RKO (cell line): ENCODE data around the gene RORB.

Source experiments
- DNase-seq: peaks from one replicate; pipeline ENCODE4 v3.0.0-alpha.2; 2016; ENCODE audit warnings: low spot score

RORB gene

GRCh38 chr9:74496819-74497747 is at the start of gene RORB:
Gene RORB (plus strand): TSS chr9:74497335. CDS start chr9:74497977, 642 bp downstream.
- no peak for DNase-seq

GRCh38 chr9:74447451-74448193 is 49.5 kb upstream of the RORB start:
- DNase-seq, result no peak

GRCh38 chr9:74449060-74449459 is 48.1 kb upstream of the RORB start:
- DNase-seq, result no peak

DNA sequence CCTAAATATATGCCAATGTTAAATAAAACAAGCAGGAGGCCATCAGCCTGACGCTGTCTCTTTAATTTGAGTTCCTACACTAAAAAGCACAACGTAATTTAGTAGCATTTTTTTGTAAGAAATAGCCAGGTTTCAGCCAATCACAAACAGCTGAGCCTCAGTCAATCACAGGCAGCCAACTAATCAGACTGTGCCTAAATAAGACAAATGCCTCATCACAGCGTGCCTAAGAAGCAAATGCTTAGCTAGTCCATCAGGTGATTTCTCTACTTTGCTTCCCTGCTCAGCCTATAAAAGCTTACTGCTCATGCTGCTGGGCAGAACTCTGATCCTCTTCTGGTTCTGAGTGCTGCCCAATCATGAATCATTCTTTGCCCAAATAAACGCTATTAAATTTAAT is 38.3 kb upstream of the RORB start:
- DNase-seq, result peak; percentile 18

GRCh38 chr9:74463825-74464224 is 33.3 kb upstream of the RORB start:
- DNase-seq, result no peak

DNA sequence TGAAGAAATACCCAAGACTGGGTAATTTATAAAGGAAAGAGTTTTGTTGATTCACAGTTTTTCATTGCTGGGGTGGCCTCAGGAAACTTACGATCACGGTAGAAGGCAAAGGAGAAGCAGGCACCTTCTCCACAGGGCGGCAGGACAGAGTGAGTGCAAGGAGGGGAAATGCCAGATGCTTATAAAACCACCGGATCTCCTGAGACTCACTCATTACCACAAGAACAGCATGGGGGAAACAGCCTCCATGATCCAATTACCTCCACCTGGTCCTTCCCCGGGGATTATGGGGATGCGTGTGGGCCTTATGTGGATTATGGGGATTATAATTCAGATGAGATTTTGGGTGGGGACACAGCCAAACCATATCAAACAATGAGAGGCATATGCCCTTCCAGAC is 18.5 kb upstream of the RORB start:
- no peak for DNase-seq

GRCh38 chr9:74479711-74480110 is 17.4 kb upstream of the RORB start:
- no peak for DNase-seq

DNA sequence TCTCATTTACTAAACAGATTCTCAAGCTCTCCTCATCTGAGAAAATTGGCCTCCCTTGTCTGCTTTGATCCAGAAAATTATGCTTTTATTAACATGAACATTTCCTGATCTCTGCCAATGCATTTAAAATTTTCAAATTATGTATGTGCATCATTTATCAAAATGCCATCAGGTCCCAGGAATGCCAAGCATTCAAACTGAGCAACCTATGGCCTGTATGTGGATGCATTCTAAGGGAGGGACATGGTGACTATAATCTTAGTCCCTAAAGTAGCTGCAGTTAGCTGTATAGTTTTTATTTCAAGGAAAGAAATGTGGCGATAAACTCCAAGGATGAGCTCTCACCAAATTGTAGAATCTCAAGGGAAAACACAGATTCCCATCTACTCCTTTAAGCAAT is 9.7 kb upstream of the RORB start:
- no peak for DNase-seq

GRCh38 chr9:74493512-74493911 is 3.6 kb upstream of the RORB start:
- DNase-seq, result no peak

GRCh38 chr9:74494490-74494889 is 2.6 kb upstream of the RORB start:
- no peak for DNase-seq

DNA sequence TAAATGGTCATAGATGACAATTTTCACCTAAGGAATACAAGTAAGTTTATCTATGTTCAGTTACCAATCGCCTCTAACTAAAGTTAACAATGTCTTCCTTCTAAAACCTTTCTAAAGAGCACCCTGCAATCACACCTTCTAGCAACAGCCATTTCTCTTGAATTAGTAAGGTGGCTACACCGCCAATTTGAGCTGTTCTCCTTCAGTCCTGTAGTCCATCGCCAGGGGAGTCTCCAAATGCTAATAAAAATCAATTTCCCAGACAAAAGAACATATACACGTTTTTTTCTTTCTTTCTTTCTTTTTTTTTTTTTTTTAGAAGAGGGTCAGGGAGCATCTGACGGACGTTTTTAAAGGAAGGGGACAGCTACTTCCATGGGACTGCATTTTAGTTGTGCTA is 729 bp upstream of the RORB start:
- DNase-seq, result no peak

- DNase-seq, result no peak
Measured at GRCh38 chr9:74497748-74498620, 849 bp downstream of the RORB start.

GRCh38 chr9:74498621-74499095 is 1.5 kb downstream of the RORB start:
- no peak for DNase-seq

- DNase-seq, result no peak
Measured at GRCh38 chr9:74499111-74499601, 2.0 kb downstream of the RORB start.

- no peak for DNase-seq
Measured at GRCh38 chr9:74499770-74500583, 2.8 kb downstream of the RORB start.

DNA sequence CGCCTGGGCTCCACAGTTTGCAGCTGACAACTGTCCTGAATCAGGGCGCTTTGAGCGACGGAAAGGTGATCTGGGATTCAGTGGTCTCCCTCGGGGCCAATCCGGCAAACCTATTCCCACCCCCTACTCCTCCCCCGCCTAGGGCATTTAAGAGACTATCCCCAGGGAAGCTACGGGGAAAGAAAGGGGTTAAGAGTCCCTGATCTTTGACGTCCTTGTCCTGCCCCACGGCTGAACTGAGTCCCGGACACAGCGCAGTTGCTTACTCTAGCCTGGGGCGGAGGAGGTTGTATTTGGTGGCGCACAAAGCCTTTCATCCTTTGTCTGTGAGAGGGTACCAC is 3.4 kb downstream of the RORB start:
- no peak for DNase-seq

DNA sequence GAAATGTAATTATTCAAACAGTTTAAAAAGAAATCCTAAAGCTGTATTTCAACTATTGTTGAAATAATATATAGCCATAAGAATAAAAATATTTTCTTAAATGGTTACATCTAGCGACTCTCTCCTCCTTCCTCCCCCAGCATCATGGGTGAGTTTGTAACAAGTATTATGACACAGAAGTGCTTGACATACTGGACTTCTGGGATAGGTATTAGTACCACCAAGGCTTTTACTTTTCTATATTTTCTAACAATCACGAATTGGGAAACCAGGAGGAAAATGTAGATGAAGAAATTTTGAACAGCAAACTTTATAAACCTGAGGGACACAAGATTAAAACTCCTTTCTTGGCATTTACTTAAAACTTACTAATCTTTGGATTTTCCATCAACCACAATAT is 4.4 kb downstream of the RORB start:
- no peak for DNase-seq

DNA sequence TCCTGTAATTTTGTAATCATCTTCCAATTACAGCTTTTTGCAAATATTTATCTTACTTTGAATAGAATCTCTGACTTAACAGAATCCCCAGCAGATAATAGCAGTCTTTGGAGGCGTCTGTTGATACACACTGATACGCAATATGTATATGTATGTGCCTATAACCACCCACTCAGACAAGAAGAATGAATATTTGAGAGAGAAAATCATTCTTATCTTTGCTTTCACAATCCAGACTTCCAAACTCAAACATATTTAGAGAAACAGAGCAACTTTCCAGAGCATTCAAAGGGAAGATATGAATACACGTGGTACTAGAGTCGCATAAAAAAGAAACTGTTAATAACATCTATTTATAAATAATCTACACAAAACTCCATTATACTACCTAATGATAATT is 6.1 kb downstream of the RORB start:
- DNase-seq, result no peak

- no peak for DNase-seq
Measured at GRCh38 chr9:74503666-74504065, 6.5 kb downstream of the RORB start.

DNA sequence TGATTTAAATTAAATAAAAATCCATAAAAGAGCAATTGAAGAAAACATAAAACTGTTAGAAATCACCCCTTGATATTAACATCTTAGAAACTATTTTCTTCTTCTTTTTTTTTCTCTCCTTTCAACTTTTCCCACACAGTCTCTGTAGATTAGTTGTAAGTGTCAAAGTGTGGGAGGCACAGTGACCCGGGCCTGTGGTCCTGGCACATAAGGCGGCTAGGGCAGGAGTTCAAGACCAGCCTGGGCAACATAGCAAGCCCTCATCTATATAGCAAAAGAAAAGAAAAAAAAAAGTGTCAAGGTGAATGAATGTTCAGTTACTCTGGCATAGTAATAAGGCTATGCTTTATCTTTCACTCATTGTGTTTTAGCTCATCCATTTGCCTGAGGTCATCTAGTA is 14.2 kb downstream of the RORB start:
- no peak for DNase-seq

DNA sequence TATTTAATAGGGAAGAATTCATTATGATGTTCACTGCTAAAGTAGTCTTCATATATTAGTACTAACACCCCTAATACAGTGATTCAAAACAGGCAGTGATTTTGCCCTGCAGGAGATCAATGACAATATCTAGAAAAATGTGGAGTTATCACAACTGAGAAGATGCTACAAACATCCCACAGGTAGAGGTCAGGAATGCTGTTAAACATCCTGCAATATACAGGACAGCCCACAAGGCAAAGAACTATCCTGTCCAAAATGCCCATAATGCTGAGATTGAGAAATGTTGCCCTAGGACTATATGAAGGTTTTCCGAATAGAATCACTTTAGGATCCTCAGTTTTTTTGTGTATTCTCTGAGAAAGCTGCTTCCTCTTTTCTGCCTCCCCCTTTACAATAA is 15.3 kb downstream of the RORB start:
- no peak for DNase-seq
